NCI-H146 (cell line): ENCODE results near the gene ARAP2.

ENCODE experiments used
- DNase-seq: peaks from one replicate; lab custom pipeline; 2025; lab: John Stamatoyannopoulos, UW

Gene ARAP2

DNA sequence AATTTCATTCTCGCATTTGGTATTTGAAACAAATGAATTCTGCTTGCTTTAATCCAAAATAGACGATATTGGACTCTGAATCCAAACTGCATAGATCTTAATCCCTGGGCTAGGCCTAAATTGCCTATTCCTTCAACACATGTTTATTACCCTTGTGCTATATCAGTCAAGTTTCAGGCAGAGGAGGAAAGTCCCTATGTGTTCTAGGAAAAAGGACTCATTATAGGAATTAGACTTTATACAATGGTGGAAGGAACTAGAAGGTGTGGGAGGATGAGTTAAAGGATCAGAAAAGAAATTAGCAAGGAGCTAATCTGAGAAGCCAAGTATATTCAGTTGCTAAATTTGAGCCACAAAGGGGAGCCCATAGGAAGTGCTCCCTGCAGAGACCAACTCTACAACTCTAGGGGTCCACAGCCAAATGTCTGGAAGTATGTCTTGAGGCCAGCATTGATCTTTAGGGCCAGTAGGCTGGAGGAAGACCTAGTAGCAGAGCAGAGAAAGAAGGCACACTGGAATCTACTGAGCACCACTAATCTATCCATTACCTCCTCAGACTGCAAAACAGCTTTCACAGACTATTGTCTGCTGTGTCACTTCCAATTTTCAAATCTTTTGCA is 20.0 kb upstream of the ARAP2 start:
- no peak for DNase-seq

DNA sequence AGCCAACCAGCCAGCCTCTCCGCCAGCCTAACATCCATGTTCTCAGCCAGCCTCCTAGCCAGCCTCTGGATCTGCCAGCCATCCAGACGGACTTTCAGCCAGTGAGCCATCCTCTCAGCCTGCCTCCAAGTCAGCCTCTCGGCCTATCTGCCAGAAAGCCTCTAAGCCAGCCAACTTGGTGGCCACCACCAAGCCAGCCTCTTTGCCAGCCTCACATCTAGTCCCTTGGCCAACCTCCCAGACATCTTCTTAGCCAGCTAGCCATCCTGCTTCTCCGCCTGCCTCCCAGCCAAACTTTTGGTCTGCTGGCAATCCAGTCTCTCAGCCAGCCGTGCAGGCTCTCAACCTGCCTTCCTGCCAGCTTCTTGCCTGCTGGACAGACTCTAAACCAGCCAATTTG is 16.4 kb upstream of the ARAP2 start:
- DNase-seq: no peak

DNA sequence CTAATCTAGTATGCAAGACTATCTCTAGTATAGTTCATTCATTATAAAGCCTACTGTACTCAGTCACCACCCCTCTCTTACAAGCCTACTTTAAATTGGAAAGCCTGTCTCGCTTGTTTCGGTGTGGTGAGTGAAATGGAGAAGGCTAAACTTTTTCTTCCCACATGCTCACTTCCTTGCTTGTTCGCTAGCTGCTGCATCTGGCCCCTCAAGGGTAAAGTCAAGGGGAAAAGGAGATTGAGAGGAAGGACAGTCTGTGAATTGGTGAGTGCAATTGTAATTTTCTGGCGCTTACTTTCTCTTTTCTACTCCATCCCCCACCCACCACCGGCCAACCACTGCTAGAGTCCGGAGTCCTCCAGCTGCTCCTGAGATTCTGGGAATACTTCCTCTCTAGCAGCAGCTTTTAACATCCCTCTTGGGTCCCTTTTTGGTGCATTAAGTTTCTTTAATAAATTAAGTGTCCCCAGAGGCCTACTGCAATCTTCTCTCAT is 12.1 kb upstream of the ARAP2 start:
- DNase-seq: no peak

DNA sequence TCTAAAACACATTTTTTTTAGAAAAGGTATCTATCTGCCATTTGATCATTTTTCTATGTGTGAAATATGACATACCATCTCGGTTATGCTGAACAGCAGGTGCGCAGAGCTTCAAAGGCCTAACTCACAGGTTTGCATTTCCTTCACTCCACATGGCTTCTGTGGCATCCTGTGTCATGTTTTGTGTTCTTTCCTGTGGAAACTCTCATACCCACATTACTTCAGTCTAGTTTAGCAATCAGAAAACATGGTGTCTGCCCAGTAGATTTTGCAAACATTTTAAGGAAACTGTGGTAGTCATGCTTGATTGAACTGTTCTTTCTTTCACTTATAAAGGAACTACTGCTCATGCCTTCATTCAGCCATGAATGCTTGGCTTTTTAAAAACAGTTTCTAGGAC is 11.3 kb upstream of the ARAP2 start:
- no peak for DNase-seq

DNA sequence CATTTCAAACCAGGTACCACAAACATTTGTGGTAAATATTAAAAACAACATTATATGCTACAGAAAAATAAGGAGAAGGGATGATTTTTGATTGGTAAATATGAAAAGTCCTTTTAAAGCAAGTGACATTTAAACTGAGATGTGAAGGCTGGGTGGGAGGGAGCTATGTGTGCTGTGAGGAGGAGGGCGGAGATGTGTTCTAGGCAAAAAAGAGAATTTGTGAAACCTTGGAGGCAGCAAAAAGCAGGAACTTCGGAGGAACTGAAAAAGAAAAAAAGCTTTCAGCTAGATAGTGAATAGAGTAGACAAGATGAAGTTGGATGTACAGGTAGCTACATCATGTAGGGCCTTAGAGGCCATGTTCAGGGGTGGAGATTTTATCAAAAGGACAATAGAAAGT is 10.1 kb upstream of the ARAP2 start:
- DNase-seq: no peak

DNA sequence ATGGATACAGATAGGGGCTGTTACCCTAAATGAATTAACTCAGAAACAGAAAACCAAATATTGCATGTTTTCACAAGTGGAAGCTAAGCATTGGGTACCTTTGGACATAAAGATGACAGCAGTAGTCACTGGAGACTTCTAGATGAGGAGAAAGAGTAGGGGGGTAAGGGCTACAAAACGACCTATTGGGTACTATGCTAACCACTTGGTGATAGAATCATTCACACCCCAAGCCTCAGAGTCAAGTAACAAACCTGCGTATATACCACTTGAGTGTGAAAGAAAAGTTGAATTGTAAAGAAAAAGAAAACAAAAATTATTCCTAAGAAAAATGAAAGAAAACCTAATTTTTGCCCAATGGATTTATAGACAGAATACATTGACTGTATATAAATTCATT is 7.7 kb upstream of the ARAP2 start:
- DNase-seq: no peak

DNA sequence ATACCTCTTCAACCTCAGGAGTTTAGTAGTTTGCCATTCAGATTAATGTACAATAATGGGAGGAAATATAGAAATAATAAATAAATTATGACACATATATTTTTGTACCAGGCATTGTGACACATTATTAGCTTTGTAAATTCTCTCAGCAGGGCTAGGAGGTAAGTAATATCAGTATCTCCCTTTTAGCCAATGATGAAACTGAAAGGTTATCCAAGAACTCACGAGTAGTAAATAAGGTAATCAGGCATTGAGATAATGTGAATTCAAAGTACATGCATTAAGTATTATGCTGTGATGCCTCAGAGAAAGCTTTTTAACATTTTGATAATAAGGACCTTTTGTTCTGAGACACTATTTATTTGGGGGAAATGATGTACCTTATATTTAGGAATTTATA is 5.3 kb upstream of the ARAP2 start:
- DNase-seq: no peak

DNA sequence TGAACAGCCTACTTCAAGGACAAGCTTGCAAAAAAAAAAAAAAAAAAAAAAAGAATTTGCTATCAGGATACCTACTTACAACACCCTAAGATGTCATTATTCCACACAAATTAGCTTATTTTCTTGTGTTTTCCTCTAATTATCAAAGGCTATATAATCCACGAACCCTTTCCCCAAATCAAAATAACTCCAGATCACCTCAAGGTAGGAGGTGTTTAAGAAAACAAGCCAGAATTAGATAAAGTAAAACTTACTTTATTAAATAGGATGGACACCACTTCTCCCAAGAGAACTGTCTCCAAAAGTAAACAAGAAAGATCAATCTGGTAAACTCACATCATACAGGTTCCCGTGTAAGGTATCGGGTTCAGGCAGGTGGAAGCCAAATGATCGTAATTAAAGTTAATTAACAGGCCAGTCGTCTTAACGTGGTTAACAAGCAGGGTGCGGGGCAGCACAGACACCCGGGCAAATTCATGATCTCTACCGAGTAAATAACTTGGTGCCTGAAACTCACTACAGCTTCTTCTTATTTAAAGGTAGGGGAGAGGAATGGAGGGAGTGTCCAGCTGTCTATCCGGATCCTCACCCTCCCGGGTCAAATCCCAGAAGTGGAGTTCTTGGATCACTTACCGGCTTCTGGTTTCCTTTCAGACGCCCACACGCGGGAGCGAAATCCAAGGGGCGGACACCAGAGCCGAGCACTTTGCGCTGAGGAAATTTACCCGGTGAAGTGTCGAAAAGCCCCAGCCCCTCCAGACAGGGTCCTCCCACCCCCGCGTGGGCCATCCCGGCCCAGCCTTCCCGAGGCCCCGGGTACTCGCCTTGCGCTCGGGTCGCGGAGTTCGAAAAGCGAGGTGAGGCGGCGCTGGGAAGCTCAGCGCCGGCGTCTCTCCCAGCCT is 708 bp downstream of the ARAP2 start:
- peak; percentile 83 for DNase-seq

DNA sequence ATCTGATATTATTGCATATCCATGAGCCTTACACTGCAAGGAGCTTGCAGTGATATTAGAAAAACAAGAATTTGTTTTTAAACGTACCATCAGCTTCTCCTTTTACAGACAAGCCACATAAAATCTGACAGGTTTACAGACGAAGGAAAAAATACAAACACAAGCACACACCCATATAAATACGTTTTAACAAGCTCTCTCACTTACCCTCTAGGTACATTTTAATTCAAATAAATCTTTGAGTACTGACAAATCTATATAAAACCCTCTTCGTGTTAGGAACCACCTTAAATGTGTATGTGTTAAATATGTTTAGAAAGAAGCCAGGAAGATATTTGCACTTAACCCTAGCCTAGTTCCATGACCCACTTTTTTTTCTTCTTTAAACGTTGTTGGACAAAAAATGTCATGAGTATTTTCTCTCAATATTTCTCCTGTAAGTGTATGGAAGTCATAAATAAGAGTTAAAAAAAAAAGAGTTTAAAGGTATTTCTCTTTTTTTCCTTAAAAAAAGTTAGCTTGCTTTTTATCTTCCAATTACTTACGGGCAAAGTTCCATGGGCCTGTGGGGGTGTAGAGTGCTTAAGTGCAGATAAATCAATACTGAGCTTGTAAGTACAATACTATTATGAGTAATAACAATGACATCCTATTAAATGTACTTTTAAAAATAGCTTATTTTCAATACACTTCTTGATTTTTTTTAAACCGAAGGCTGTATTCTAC is 1.5 kb downstream of the ARAP2 start:
- no peak for DNase-seq

DNA sequence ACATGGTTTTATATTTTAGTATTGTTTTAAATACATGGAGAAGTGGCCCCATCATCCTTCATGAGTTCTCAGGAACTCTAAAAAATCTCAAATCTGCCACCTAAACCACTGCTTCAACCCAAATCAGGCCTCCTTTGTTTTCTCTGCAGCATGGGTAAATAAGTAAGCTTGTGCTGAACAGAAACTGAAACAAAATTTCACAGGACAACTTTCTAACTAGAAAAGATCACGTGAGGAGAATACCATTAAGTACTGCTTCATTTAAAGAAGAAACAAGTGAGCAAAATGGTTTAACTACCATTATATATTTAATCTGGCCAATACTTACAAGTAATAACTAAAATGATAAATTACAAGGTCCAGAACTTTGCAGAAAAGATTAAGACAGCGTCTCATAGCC is 2.5 kb downstream of the ARAP2 start:
- DNase-seq: no peak

DNA sequence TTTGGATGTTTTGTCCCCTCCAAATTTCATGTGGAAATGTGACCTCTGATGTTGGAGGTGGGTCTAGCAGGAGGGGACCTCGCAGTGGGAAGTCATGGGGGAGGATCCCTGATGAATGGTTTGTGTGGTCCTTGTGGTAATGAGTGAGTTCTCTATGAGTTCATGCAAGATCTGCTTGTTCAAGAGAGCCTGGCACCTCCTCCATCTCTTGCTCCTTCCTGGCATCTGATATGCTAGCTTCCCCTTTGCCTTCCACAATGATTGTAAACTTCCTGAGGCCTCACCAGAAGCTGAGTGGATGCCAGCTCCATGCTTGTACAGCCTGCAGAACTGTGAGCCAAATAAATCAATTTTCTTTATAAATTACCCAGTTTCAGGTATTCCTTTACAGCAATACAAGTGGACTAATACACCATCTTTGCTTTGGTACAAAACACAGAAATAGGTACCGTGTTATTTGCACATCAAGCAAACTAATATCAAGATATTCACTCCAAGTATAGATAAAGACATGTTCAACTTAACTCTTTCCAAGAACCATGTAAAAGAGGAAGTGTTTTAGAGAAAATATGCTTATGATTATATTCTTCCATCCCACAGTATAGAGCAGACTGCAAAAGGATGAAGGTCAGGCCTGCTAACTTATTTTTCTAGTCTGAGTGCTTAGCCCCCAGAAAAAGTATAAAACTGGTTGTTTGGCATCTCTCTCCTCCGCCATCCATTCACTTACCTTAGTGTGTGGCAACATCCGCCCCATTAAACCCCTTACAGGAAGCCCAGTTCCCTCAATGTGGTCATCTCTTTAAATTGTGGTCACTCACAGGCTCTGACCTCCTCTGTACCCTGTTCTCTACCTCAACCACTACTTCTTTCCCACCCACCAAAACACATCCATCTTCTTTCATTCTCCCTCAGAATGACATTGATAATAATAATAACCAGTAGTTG is 6.7 kb downstream of the ARAP2 start:
- no peak for DNase-seq

DNA sequence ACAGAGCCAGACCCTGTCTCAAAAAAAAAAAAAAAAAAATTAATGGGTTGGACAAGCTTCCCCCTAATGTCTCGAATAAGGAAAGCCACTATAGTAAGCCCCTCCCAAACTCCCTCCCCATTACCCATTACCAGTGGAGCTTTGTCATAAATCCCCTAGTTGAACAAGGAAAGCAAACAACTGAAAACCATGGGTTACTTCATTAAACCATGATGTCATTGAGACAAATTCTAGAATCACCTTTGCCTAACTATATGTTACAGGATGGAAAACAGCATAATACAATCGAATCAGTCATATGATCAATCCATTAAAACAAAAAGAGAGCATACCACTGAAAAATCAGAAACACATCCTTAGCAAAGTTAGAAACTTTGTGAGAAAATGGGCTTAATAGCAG is 8.2 kb downstream of the ARAP2 start:
- DNase-seq: no peak

DNA sequence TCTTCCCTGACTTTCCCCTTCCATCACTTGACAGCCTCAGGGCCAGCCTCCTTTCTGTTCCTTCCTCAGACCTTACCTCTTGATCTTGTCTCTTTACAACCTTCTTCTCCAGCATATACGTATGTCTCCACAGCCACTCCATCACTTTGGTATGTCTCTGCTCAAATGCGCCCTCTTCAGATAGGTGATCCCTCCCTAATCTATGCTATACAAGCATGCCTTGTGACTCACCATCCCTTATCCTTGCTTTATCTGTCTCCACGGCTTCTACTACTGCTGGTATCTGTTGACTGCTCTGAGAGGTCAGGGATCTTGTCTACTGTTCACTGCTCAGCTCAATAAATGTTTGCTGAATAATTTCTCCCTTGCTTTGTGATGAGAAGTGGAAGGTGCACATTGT is 9.0 kb downstream of the ARAP2 start:
- no peak for DNase-seq

DNA sequence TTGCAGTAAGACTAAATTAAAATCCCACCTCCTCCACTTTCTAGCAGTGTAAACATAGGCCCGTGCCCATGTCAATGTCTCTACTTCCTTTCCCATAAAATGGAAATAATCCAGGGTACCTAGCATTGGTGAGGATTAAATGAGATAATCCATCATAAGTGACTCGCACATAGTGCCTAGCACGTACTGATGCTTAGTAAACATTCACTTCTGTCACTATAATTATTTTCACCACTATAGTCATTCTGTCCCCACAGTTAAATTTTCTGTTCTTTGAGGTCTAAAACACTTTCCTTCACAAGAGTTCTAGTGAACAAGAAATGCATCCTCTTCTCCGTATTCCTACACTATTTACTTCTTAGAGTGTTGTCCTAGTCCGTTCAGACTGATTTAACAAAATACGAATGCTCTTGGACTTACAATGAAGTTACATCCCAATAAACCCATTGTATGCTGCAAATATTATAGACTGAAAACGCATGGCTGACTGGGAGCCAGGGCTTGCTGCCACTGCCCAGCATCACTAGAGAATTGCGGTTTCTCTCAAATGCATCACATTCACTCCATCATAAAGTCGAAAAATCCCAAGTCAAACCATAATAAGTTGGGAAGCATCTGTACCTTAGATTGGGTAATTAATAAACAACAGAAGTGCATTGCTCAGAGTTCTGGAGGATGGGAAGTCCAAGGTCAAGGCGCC is 10.6 kb downstream of the ARAP2 start:
- no peak for DNase-seq

DNA sequence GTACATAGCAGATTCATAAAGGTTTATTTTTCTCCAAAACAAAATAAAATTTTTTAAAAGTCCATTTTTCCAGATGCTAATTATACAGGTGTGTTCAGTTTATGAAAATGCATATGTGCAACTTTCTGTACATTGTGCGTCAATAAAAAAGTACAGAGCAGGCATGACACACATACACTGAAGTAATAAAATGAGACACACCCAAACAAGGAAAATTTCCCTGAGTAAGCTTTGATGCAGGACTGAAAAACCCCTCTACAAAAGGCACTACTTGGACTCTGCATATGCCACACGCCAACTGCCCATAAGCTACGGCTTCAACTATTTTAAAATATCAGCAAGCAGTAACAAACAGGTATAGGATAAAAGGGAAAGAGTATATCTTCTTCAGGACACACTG is 13.8 kb downstream of the ARAP2 start:
- no peak for DNase-seq

DNA sequence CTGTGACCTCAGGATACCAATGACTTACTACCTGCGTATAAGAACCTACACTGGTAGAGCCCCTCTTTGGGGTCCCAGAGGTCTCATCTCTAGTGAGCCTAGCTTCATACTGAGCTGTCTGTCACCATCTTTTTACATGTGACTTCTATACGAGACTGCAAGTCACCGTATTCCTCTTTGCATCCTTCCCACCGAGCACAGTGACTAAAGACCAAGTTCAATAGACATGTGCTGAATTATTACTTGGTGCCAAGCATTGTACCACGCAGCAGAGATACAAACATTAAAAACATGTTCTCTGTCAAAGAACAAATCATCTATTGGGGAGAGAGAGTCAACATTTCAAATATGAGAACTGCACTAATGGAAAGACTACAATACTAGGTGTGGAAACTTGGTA is 16.4 kb downstream of the ARAP2 start:
- DNase-seq: no peak

DNA sequence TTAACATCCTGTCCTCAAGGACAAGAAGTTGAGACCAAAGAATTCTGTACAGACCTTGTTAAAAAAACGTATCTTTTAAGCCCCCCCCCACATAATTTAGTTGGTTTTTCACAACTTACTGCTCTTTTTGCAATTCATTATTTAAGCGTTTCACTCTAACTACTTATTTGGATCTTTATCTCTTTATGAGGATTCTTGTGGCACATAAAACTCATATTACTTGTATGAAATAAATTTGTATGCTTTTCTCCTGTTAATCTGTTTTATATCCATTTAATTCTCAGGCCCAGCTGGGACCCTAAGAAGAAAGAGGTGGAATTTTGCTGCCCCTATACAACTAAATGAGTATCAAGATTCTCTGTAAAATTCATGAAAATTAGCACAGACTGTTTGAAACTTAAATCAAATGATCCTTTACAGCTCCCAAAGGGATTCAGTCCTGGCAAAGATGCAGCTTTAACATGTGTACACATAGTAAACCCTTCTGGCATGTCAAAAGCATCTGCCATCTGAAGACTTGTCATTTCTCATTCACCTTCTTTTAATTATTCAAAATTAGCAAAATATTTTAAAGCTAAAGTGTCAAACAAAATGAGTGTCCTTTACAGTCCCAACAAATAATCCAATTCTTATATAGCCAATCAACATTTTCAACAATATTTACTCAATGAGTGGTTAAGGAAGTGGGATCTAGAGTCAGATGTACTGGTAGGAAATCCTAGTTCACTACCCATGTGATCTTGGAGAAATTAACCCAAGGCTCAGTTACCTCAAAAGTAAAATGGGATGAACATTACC is 17.7 kb downstream of the ARAP2 start:
- DNase-seq: no peak

DNA sequence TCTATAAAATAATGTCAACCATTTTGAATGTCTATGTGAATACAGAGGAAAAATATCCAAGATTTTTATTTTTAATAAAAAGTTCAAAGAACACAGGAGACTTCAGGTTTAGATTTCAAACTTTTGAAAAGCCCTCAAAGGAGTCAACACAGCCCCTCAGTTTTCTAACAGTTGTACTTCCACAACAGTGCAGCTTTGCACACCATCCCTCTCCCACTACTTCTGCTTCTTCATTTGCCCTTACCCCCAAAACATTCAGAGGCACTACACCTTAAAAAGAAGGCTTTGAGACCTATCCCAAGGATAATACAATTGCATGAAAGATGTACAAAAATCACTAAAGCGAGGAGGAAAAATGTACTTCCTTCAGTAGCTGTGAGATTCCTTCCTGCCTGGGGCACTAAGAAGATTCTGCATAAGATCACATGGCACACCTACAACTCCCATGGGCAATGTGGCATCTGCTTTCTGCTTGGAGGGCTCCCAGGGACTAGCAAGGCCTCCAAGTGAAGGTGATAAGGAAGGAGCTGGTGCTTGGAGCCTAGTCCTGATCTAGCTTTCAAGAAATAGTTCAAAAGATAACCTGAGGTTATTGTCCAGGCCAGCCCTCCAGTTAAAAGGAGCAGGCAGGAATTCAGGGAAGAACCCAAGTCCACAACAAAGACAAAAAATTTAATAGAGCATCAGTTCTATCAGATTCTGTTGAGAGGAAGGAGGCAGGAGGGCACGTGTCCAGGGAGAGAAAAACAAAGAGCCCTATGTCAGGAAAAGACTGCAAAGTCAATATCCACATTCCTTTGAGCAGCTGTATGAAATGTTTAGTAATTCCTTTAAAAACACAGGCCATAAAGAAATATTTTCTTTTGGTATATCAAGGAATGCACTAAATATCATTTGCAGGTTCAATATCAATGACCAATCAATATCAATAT is 19.1 kb downstream of the ARAP2 start:
- DNase-seq: no peak

DNA sequence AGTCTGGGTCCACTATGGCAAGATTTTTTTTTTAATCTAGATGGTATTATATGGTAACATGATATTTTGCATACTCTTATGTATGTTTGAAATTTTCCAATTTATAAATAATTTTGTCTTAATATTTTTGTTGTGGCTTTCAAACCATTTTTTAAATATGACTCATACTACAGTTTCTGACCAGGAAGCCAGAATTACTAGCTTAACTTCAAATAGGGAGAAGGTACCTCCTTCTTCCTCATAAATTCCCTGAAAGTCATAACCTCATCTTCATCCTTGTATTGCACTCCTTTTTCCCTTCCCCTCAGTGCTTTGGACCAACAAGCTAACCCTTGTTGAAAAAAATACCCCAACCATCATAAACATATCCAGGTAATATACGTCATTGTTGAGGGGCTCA is 21.6 kb downstream of the ARAP2 start:
- DNase-seq: no peak
